ENCODE results near the gene MGMT.

Gene MGMT

GRCh38 chr10:129760416-129760815 lies 293.4 kb downstream of the MGMT start:
- no peak for DNase-seq (ENCODE audit: low spot score)

- no peak for DNase-seq (ENCODE audit: low spot score)
These were observed 294.3 kb downstream of the MGMT start for GRCh38 chr10:129761197-129761972.

- DNase-seq (ENCODE audit: low spot score) = no peak
These were observed 295.2 kb downstream of the MGMT start for GRCh38 chr10:129761981-129762956.

GRCh38 chr10:129764011-129764900 lies 297.2 kb downstream of the MGMT start:
- no peak for DNase-seq (ENCODE audit: low spot score)

GRCh38 chr10:129764901-129765663 lies 298.0 kb downstream of the MGMT start:
- DNase-seq (ENCODE audit: low spot score) = no peak

GRCh38 chr10:129765664-129766550 lies 298.9 kb downstream of the MGMT start:
- no peak for DNase-seq (ENCODE audit: low spot score)

GRCh38 chr10:129766611-129767550 lies 299.8 kb downstream of the MGMT start:
- DNase-seq (ENCODE audit: low spot score) = no peak

GRCh38 chr10:129767751-129768150 lies 300.7 kb downstream of the MGMT start:
- no peak for DNase-seq (ENCODE audit: low spot score)

- no peak for DNase-seq (ENCODE audit: low spot score)
These were observed 301.7 kb downstream of the MGMT start for GRCh38 chr10:129768437-129769355.

- DNase-seq (ENCODE audit: low spot score) = no peak
These were observed 302.5 kb downstream of the MGMT start for GRCh38 chr10:129769381-129770116.

- DNase-seq (ENCODE audit: low spot score) = no peak
These were observed 303.2 kb downstream of the MGMT start for GRCh38 chr10:129770286-129770685.

- no peak for DNase-seq (ENCODE audit: low spot score)
These were observed 304.0 kb downstream of the MGMT start for GRCh38 chr10:129771024-129771423.

GRCh38 chr10:129771576-129771975 lies 304.5 kb downstream of the MGMT start:
- no peak for DNase-seq (ENCODE audit: low spot score)

- DNase-seq (ENCODE audit: low spot score) = no peak
These were observed 305.0 kb downstream of the MGMT start for GRCh38 chr10:129771991-129772431.

- no peak for DNase-seq (ENCODE audit: low spot score)
These were observed 305.7 kb downstream of the MGMT start for GRCh38 chr10:129772468-129773358.
